ENCODE results near the gene UBE2D2. TPM values are rescaled to one million over a fixed set of nuclear protein-coding genes. Genes with fewer than 3 reads are reported as not detected.

The UBE2D2 gene
- polyA plus RNA-seq, 1 donor: 132 TPM

GRCh38 chr5:139676951-139677735 lies 116.0 kb downstream of the UBE2D2 start:
- no peak for DNase-seq (ENCODE audit: low read depth)

Other genes starting within 250 kb of the UBE2D2 start
- 104 TPM for gene PAIP2, start 219.5 kb upstream of the UBE2D2 start, polyA plus RNA-seq (ENCODE audit: insufficient read length)
- 0.28 TPM for gene SLC23A1, start 178.0 kb upstream of the UBE2D2 start, polyA plus RNA-seq (ENCODE audit: insufficient read length)
- gene MZB1, start 171.4 kb upstream of the UBE2D2 start, polyA plus RNA-seq (ENCODE audit: insufficient read length): 0.52 TPM
- 42.6 TPM for gene PROB1, start 166.2 kb upstream of the UBE2D2 start, polyA plus RNA-seq (ENCODE audit: insufficient read length)
- 10.0 TPM for gene SPATA24, start 157.2 kb upstream of the UBE2D2 start, polyA plus RNA-seq (ENCODE audit: insufficient read length)
- 22.1 TPM for gene DNAJC18, start 121.8 kb upstream of the UBE2D2 start, polyA plus RNA-seq (ENCODE audit: insufficient read length)
- 29.8 TPM for gene ECSCR, start 98.6 kb upstream of the UBE2D2 start, polyA plus RNA-seq (ENCODE audit: insufficient read length)
- gene SMIM33, start 90.3 kb upstream of the UBE2D2 start, polyA plus RNA-seq (ENCODE audit: insufficient read length): not detected
- gene STING1, start 78.6 kb upstream of the UBE2D2 start, polyA plus RNA-seq (ENCODE audit: insufficient read length): 26.4 TPM
- 82.3 TPM for gene CXXC5, start 87.0 kb downstream of the UBE2D2 start, polyA plus RNA-seq (ENCODE audit: insufficient read length)
- gene PSD2, start 234.5 kb downstream of the UBE2D2 start, polyA plus RNA-seq (ENCODE audit: insufficient read length): 0.19 TPM

Measured in forelimb muscle (tissue), 1 donor.